HepG2 (cell line): ENCODE results near the gene GLIS2. TPM values are rescaled to one million over a fixed set of nuclear protein-coding genes. Genes with fewer than 3 reads are reported as not detected.

Experiments
- BHLHE40 ChIP-seq: IDR thresholded peaks from 2 replicates; pipeline ENCODE4 v1.6.1; 2011; ENCODE audit warnings: low read length, improper control_type of control experiment
- FOXO1 ChIP-seq: sonication (generic); formaldehyde crosslinking; IDR thresholded peaks from 2 replicates; pipeline ENCODE4 v1.4.0; 2020; ENCODE audit warnings: missing genetic modification reagents
- GABPA ChIP-seq, 2 experiments: IDR thresholded peaks; 2 replicates each; pipeline ENCODE4 v1.6.1; 2011 to 2016; ENCODE audit warnings: low read depth in 2 of 2, low read length in 1 of 2, missing biosample characterization in 1 of 2, missing genetic modification characterization in 1 of 2
- JDP2 ChIP-seq: sonication (generic); formaldehyde crosslinking; IDR thresholded peaks from 2 replicates; pipeline ENCODE4 v1.8.1; 2022; ENCODE audit warnings: missing genetic modification reagents, borderline replicate concordance
- JUND ChIP-seq: sonication (generic); formaldehyde crosslinking; IDR thresholded peaks from 2 replicates; pipeline ENCODE4 v1.8.0; 2022; ENCODE audit warnings: mild to moderate bottlenecking, missing genetic modification reagents
- KDM2A ChIP-seq: sonication (generic); formaldehyde crosslinking; IDR thresholded peaks from 2 replicates; pipeline ENCODE4 v1.4.0; 2020; ENCODE audit warnings: low read depth, missing genetic modification reagents, borderline replicate concordance
- MED8 ChIP-seq: sonication (generic); formaldehyde crosslinking; IDR thresholded peaks from 2 replicates; pipeline ENCODE4 v1.8.1; 2023; ENCODE audit warnings: mild to moderate bottlenecking, missing genetic modification reagents; ENCODE audit not compliant: insufficient replicate concordance
- SIX4 ChIP-seq: sonication (generic); formaldehyde crosslinking; IDR thresholded peaks from 2 replicates; pipeline ENCODE4 v1.4.0; 2020; ENCODE audit warnings: missing genetic modification reagents
- SKI ChIP-seq: fragments of 450-650 bp; IDR thresholded peaks from one replicate; pipeline ENCODE4 v1.6.1; 2018; ENCODE audit warnings: mild to moderate bottlenecking; ENCODE audit not compliant: partially characterized antibody
- SYNCRIP ChIP-seq: fragments of 200-400 bp; formaldehyde crosslinking; IDR thresholded peaks from 2 replicates; pipeline ENCODE4 v1.6.1; 2018; ENCODE audit warnings: mild to moderate bottlenecking, low read depth, low read length; ENCODE audit not compliant: insufficient read depth
- TAF1 ChIP-seq: sonication (generic); formaldehyde crosslinking; IDR thresholded peaks from 2 replicates; pipeline ENCODE4 v1.4.0; 2020; ENCODE audit warnings: missing genetic modification reagents
- THAP11 ChIP-seq: IDR thresholded peaks from 2 replicates; pipeline ENCODE4 v1.6.1; 2016; ENCODE audit warnings: missing biosample characterization, missing genetic modification reagents
- TRIM24 ChIP-seq: sonication (generic); formaldehyde crosslinking; IDR thresholded peaks from 2 replicates; pipeline ENCODE4 v1.8.0; 2022; ENCODE audit warnings: mild to moderate bottlenecking, missing genetic modification reagents
- ZBTB20 ChIP-seq: sonication (generic); formaldehyde crosslinking; IDR thresholded peaks from 2 replicates; pipeline ENCODE4 v1.8.1; 2023; ENCODE audit warnings: missing genetic modification reagents, low read depth, mild to moderate bottlenecking, borderline replicate concordance
- ZEB1 ChIP-seq: IDR thresholded peaks from 2 replicates; pipeline ENCODE4 v1.6.1; 2012; ENCODE audit warnings: mild to moderate bottlenecking, low read depth, inconsistent platforms; ENCODE audit not compliant: insufficient replicate concordance
- ZMYM3 ChIP-seq: sonication (generic); formaldehyde crosslinking; IDR thresholded peaks from 2 replicates; pipeline ENCODE4 v1.5.1; 2020; ENCODE audit warnings: mild to moderate bottlenecking, missing genetic modification reagents
- ZNF292 ChIP-seq: sonication (generic); formaldehyde crosslinking; IDR thresholded peaks from 2 replicates; pipeline ENCODE4 v1.8.1; 2022; ENCODE audit warnings: mild to moderate bottlenecking, low read depth, missing genetic modification reagents, borderline replicate concordance
- ZNF333 ChIP-seq: sonication (generic); formaldehyde crosslinking; IDR thresholded peaks from 2 replicates; pipeline ENCODE4 v1.4.0; 2020; ENCODE audit warnings: mild to moderate bottlenecking, missing genetic modification reagents, borderline replicate concordance
- ZNF484 ChIP-seq: sonication (generic); formaldehyde crosslinking; IDR thresholded peaks from 2 replicates; pipeline ENCODE4 v1.5.1; 2020; ENCODE audit warnings: mild to moderate bottlenecking, low read depth, missing genetic modification reagents, borderline replicate concordance
- ZNF562 ChIP-seq: sonication (generic); formaldehyde crosslinking; IDR thresholded peaks from 2 replicates; pipeline ENCODE4 v1.8.0; 2022; ENCODE audit warnings: missing genetic modification reagents, borderline replicate concordance
- ZNF782 ChIP-seq: sonication (generic); formaldehyde crosslinking; IDR thresholded peaks from 2 replicates; pipeline ENCODE4 v1.4.0; 2020; ENCODE audit warnings: missing genetic modification reagents, mild to moderate bottlenecking, borderline replicate concordance
- ZZZ3 ChIP-seq: sonication (generic); formaldehyde crosslinking; IDR thresholded peaks from 2 replicates; pipeline ENCODE4 v1.4.0; 2020; ENCODE audit warnings: missing genetic modification reagents, mild to moderate bottlenecking, borderline replicate concordance
- polyA plus RNA-seq, 8 experiments: library from polyadenylated mRNA; depleted of rRNA in 3 of 8; stranded (reverse) in 7 of 8; unstranded in 1 of 8; fragments of >200 nt; fragmentation: Illumina TruSeq in 4 of 8; extraction: Trizol in 4 of 8; gene quantifications; 2 replicates each; pipeline versions ENCODE4 v1.2.1 to v1.2.3, GENCODE V29; 2011 to 2016; ENCODE audit warnings: low read depth in 4 of 8, missing spikeins in 1 of 8, mixed read lengths in 1 of 8; ENCODE audit not compliant: insufficient read depth in 1 of 8
- total RNA-seq, 5 experiments: library from RNA; depleted of rRNA; stranded (reverse); fragments of >200 nt; fragmentation: Illumina TruSeq; extraction: Trizol; gene quantifications; 2 replicates each; pipeline ENCODE4 v1.2.3, GENCODE V29; 2016; ENCODE audit warnings: low read depth in 1 of 5
- TF ChIP-seq, protein P1 (sequence below): sonication (generic); formaldehyde crosslinking; IDR thresholded peaks from 2 replicates; pipeline ENCODE4 v1.8.1; 2023; ENCODE audit warnings: mild to moderate bottlenecking, missing genetic modification reagents
- TF ChIP-seq, protein P2 (sequence below): sonication (generic); formaldehyde crosslinking; IDR thresholded peaks from 2 replicates; pipeline ENCODE4 v1.5.1; 2020; ENCODE audit warnings: missing genetic modification reagents, mild to moderate bottlenecking, borderline replicate concordance

Gene GLIS2
- total and polyA plus RNA-seq, 2 of the 13 experiments (the other 11 are each of a cell fraction or from before 2014, with no cell fraction given), result 0.28 to 0.29 TPM

DNA sequence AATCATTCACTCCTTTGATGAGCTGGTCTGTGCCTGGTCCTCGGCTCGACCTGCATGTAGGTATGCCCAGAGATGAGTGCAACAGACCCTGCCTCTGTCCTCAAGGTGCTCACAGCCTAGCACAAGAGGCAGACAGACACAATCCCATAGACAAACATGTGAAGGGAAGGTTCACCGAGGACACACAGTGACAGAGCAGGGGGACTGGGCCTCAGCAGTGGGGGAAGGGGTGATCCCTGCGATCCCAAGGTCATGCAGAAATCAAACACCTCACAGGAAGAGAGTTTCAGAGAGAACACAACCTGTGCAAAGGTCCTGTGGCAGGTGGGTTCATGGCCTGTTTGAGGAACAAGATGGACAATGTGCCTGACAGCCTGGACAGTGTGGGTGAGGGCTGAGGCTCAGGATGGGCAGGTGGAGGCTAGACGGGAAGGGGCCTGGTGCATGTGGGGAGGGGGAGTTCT is 51.6 kb downstream of the GLIS2 start (continued):
- TF ChIP-seq, protein P1, sequence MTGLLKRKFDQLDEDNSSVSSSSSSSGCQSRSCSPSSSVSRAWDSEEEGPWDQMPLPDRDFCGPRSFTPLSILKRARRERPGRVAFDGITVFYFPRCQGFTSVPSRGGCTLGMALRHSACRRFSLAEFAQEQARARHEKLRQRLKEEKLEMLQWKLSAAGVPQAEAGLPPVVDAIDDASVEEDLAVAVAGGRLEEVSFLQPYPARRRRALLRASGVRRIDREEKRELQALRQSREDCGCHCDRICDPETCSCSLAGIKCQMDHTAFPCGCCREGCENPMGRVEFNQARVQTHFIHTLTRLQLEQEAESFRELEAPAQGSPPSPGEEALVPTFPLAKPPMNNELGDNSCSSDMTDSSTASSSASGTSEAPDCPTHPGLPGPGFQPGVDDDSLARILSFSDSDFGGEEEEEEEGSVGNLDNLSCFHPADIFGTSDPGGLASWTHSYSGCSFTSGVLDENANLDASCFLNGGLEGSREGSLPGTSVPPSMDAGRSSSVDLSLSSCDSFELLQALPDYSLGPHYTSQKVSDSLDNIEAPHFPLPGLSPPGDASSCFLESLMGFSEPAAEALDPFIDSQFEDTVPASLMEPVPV (CRISPR knock-in tag), result 0 out of 2 replicates have a peak, but pooled peaks have one; percentile 25
- no peak for TF ChIP-seq ZNF562
- TF ChIP-seq ZEB1, result peak; percentile 34
- TF ChIP-seq ZZZ3 (CRISPR knock-in tag), result no peak
- peak; percentile 50 for TF ChIP-seq SKI
- TF ChIP-seq JUND (CRISPR knock-in tag), result peak; percentile 55
- no peak for TF ChIP-seq TAF1 (CRISPR knock-in tag)
- 0 out of 2 replicates have a peak, but pooled peaks have one; percentile 35 for TF ChIP-seq ZBTB20 (CRISPR knock-in tag)
- TF ChIP-seq SIX4, result peak; percentile 45; the same call in 1 of the 2 replicates
- no peak for TF ChIP-seq SYNCRIP
- peak; percentile 100 for TF ChIP-seq ZMYM3 (CRISPR knock-in tag)
- TF ChIP-seq ZNF292 (CRISPR knock-in tag), result peak; percentile 46; the same call in 1 of the 2 replicates
- TF ChIP-seq ZNF333 (CRISPR knock-in tag), result peak; percentile 19; the same call in 1 of the 2 replicates
- TF ChIP-seq, protein P2, sequence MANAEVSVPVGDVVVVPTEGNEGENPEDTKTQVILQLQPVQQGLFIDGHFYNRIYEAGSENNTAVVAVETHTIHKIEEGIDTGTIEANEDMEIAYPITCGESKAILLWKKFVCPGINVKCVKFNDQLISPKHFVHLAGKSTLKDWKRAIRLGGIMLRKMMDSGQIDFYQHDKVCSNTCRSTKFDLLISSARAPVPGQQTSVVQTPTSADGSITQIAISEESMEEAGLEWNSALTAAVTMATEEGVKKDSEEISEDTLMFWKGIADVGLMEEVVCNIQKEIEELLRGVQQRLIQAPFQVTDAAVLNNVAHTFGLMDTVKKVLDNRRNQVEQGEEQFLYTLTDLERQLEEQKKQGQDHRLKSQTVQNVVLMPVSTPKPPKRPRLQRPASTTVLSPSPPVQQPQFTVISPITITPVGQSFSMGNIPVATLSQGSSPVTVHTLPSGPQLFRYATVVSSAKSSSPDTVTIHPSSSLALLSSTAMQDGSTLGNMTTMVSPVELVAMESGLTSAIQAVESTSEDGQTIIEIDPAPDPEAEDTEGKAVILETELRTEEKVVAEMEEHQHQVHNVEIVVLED (CRISPR knock-in tag), result no peak
- TF ChIP-seq ZNF484, result no peak
- TF ChIP-seq GABPA (IDR thresholded peaks at IDR 0.05; ENCODE audit: low read depth, low read length), result no peak
- TF ChIP-seq GABPA (CRISPR knock-in tag; IDR thresholded peaks at IDR 0.05; ENCODE audit: low read depth), result peak; percentile 38; the same call in 1 of the 2 replicates
- TF ChIP-seq JDP2 (CRISPR knock-in tag), result no peak
- 0 out of 2 replicates have a peak, but pooled peaks have one; percentile 17 for TF ChIP-seq THAP11 (CRISPR knock-in tag)
- TF ChIP-seq FOXO1 (CRISPR knock-in tag), result peak; percentile 60
- TF ChIP-seq KDM2A, result no peak
- TF ChIP-seq ZNF782 (CRISPR knock-in tag), result no peak; the same call in 1 of the 2 replicates
- TF ChIP-seq BHLHE40, result no peak; the same call in 1 of the 2 replicates
- TF ChIP-seq TRIM24 (CRISPR knock-in tag), result no peak
- peak; percentile 45 for TF ChIP-seq MED8 (CRISPR knock-in tag)
